G401 (cell line): Measurements from ENCODE around the gene TF. TPM values are rescaled to one million over a fixed set of nuclear protein-coding genes. Genes with fewer than 3 reads are reported as not detected.

Experiments
- DNase-seq: peaks from one replicate; pipeline ENCODE4 v3.0.0-alpha.2; 2015; ENCODE audit warnings: low spot score
- in situ Hi-C: cut with HindIII; loops from 2 replicates; pipeline ENCODE4 v1.10.0; 2016; ENCODE audit warnings: low sequenced_read_pairs, mixed read lengths
- total RNA-seq: library from RNA; depleted of rRNA; stranded (reverse); fragments of >200 nt; shearing (Covaris generic); gene quantifications from 2 replicates; pipeline ENCODE4 v1.2.3, GENCODE V29; 2014

Gene TF
- total RNA-seq, 1 experiment from 2014 or later = not detected

DNA sequence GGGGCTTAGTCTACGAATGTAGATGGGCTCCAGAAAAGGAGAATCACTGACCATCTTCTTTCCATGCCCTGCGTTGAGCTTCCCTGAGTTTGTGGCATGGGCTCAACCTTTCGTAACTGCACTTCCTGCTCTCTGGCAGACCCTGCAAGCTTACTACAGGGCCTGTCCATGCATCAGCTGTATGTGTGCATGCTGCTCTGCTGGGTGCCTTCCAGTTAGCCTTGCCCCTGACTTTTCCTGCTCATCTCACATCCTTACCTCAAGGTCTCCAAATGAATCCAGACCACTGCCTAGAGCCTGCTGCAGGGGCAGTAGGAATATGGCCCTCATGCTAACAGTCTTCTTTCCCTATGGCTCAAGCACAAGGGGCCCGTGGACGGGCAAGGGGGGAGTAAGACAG, 2.0 kb upstream of the TF start:
- in situ Hi-C loops = no loop called here
- no peak for DNase-seq

DNA sequence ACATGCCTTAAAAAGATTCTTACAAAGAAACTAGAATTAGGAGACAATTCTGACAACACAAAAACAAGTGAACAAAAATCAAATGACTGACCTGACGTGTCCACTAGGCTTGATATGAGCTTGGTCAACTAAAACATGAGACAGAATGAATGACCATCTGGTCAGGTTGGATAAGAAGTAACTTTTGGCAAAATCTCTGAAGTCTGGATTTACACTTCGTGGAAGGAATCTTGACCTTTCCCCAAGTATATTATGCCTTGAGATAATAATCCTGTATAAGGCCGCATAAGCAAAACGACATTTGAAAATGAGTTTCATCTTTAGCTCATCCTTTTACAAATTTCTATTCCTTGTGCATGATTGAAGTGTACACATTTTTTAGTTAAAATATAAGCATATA, 1.1 kb upstream of the TF start:
- in situ Hi-C loops = no loop called here
- no peak for DNase-seq

DNA sequence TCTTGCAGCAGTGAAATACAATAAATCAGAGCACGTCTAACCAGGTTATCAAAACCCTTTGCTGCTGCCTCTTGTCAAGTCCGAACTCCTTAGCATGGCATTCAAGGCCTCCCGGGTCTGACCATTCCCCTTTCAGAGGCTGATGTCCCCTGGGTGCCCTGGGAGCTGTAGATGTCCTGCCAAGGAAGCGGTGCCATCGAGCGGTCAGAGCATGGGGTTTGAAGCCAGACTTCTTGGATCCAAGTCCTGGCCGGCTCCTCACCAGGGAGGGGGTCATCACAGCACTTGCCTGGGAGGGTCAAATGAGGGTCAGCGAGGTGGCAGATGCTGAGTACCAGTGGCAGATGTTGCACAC, 496 bp downstream of the TF start:
- in situ Hi-C loops = no loop called here

DNA sequence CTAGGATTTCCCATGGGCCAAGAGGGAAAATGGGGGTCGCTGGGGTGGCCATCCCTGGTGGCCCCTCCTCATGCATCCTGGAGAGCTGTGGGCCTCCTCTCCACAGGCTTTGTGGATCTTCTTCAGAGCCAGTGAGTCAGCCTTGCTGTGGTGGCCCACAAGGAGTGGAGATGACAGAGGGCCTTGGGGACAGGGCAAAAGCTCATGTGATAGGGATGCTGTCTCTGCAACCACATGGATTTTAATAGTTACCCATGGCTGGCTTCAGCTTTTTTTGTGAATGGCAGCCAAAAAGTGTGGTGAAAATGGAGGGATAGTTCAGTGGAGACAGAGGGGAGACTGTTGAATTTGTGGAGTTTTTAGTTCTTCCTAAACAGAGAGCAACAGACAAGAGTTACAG, 1.2 kb downstream of the TF start:
- in situ Hi-C loops = no loop called here
- DNase-seq = no peak

More for the DNA sequence above, 496 bp downstream of the TF start:
- no peak for DNase-seq

DNA sequence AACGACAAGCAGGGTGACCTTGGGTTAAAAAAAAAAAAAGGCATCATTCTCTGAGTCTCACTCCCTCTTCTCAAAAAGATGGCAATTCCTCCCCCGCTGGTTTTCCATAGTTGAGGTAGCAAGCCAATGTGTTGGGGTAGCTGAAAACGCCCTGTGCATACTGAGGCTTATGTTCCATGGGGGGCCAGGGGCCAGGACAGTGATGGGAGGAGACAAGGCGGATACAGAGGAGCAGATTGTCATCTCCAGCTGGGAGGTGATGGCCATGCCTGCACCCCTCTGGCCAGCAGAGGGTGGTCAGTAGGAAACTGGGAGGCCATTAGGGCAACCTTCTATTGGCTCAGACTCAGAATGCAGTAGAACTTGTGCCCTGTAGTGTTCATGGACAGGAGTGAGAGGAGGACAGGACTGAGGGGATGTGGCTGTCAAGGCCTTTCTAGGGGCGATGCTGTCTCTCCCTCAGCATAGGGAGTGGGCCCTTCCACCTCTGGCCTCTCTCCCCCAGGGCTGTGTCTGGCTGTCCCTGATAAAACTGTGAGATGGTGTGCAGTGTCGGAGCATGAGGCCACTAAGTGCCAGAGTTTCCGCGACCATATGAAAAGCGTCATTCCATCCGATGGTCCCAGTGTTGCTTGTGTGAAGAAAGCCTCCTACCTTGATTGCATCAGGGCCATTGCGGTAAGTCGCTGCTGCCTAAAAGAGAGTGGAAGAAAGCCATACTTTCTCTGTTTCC, 1.9 kb downstream of the TF start:
- in situ Hi-C loops = no loop called here
- DNase-seq = no peak

DNA sequence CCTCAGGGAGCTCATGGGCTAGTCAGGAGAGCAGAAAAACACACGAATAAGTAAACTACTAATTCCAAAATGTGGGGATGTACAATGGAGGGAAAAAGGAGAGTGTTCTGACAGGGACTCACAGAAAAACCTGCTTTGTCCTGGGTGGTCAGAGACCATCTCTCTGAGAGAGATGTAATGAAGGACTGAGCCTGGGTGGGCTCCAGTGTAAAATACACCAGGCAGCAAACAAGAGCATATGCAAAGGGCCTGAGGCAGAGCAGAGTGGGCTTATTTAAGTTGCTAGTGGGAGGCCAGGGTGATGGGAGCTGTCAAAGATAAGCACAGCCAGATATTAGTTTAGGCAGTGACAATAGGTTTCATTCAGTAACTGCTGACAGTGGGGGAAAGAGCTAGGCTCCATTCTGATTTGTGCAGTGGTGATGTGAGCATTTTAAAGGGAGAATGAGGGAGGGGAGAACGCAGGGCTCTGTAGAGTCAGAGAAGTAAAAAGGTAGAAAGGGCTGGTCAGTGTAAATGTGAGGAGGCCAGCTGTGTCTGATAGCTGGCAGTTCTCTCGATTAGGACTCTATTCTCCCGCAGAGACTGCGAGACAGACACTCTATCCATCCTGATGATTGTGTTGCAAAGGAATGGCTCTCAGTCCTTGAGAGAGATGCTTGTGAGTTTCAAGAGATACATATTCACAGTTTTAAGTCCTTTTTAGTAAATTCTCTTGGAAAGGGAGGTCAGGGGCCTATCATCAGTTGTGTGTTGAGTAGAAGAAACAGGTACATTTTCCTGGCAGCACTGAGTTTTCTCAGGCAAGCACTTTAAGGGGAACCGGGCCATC, 3.5 kb downstream of the TF start:
- in situ Hi-C loops = no loop called here
- no peak for DNase-seq

DNA sequence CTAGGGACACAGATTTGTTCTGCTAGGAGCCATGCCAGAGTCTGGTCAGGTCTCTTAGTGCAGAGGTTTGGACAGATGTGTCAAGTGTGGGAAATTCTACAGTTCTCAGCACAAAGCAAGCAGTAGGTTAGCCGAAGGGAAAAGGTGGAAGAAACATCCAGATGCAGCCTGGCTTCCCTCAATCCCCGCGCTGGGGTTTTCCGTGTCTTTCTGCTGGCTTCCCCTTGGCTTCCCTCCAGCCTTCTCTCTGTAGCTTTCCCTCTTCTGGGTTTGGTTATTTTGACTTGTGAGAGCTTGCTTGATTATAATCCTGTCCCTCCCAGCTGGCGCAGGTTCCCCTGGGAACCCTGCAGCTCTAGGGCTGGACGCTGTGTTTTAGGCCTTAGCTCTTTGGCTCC, 4.1 kb downstream of the TF start:
- no peak for DNase-seq
- in situ Hi-C loops = no loop called here

DNA sequence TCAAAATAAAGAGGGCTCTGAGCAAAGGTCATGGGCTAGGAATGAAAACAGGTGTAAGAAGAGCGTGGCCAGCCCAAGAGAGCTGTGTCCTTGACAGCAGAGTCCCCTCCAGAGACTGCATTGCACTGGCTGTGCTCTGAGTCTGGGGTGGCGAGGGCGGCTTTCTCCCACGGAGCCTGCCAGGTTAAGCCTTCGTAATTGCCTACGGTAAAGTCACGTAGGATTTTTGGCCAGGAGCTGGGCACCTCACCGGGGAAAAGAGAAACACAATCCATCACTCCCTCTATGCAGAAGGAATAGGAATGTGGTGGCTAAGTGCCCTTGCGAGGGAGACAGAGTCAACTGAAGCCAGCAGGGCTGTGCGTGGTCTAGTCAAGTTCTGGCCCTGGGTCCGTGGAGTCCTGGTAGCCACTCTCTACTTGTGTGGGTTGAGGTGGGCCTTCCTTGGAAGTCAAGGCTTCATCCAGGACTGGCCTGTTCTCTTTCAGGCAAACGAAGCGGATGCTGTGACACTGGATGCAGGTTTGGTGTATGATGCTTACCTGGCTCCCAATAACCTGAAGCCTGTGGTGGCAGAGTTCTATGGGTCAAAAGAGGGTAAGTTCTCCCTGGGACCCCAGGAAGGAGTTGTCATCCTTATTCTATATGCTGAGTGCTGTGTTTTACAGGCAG, 7.0 kb downstream of the TF start:
- in situ Hi-C loops = no loop called here
- no peak for DNase-seq

DNA sequence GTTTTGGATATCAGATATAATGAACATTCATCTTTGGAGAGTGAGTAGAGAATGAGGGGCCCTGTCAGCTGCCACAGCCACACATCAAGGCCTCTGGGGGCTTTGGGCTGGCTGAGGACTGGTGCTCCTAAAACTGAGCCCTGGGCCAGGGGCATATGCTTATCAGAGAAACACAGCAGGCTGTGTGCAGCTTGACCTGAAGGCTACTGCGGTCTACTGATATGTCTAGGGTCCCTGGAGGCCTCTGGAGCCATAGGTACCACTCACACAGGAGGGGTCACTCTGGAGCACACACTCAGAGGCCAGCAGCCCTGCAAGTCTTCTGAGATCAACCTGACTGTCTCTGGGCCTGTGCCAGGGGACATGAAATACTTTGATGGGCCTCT, 7.6 kb downstream of the TF start:
- no peak for DNase-seq
- in situ Hi-C loops = no loop called here

DNA sequence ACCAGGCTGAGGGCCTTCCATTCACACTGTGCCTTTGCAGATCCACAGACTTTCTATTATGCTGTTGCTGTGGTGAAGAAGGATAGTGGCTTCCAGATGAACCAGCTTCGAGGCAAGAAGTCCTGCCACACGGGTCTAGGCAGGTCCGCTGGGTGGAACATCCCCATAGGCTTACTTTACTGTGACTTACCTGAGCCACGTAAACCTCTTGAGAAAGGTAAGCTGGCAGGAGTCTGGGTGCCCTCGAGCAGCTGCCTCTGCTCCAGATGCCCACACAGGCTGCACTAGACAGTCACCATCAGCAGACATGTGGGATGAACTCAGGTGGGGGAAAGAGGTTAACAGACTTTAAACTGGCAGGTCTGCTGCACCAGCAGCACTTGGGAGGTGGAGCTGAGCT, 8.3 kb downstream of the TF start:
- no peak for DNase-seq
- in situ Hi-C loops = no loop called here

DNA sequence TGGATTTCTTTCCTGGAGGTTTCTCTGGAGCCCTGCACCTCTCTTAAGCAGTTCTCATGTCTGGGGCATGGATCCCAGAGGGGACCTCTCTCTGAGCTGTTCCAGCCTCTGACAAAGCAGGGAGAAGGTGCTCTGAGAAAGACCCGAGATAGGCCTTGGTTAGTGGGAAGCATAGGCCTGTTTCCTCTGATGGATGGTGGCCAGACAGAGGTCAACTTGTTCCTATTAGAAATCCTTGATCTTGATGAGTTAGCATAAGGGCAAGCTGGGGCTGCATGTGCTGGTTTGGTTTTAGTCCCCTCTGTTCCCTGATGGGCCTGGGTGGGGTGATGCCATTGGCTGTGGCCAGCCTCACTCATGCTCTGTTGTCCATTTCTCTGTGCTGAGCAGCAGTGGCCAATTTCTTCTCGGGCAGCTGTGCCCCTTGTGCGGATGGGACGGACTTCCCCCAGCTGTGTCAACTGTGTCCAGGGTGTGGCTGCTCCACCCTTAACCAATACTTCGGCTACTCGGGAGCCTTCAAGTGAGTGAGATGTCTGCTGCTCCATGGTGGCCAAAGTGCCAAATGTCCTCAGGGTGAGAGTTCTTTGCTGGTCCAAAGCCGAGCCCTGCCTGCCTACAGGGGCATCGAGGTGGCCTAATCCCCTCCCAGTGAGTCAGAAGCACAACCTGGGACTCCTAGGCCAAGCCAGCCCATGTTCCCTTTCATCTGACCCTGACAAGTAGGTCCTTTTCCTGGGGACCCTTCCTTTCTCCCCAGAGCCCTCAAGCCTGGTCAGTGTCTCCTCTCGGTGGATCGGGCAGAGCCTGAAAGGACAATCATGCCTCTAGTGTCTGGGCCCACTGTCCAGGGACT, 9.0 kb downstream of the TF start:
- no peak for DNase-seq
- in situ Hi-C loops = no loop called here

DNA sequence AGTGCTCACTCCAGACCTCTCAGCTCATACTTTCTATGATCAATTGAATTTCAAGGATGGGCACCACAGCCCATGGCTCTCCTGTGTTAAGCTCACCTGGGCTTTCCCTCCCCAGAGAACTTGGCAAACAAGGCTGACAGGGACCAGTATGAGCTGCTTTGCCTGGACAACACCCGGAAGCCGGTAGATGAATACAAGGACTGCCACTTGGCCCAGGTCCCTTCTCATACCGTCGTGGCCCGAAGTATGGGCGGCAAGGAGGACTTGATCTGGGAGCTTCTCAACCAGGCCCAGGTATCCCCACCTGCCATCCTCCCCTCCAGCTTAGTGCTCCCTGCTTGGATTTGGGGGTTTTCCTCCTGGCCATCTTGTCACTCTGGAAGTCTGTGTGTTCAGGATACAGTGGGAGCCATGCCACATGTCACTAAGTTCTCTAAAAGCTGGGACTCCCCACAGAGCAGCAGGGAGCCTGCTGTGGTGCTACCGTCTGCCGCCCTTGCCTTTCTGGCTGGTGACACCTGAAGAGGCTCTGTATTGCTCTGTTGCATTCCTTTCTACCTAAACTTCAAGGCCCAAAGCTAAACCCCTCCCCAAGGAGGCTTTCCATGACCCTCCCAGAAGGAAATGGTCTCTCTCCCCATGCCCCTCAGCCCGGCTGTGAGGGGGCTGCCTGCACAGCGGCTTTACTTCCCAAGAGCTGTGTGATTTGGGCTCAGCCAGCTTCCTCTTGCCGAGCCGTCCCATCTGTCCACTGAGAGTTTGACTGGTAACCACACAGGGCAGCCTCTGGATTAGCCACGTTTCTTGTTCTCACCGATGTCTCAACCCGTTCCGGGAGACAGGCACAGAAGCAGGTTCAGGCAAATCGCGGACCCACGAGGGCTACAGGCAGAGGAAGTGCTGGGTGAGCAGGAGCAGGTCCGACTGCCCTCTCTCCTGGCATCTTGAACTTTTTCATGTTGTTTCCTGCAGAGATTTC, 10.8 kb downstream of the TF start:
- peak; percentile 57 for DNase-seq
- in situ Hi-C loops = no loop called here

DNA sequence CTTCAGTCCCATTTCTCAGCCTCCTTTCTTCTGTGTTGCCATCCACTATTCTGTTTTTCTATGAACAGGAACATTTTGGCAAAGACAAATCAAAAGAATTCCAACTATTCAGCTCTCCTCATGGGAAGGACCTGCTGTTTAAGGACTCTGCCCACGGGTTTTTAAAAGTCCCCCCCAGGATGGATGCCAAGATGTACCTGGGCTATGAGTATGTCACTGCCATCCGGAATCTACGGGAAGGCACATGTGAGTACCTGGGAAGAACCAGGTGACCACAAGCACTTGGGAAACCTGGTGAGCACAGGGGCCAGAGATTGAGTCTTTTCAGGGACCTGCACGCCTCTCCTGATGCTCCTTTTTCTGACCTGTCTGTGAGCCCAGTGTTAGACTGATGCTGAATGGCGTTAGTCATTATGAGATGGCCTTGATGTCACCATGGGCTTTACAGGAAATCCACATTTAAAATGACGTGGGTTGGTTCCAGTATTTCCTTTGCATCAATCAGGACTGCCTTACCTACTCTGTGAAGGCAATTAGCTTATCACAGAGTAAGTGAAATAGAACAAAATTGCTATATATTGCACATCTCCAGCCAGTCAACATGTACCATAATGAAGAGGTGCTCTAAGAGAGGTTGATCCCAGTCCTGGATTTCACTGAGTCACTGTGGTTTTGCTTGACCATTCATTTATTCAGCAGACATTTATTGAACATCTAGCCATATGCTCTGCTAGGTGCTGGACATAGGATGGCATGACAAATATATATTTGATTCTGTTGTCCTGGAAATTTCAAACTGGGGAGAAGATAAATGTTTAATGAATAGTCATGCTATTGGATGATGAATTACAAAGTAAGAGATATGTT, 11.7 kb downstream of the TF start:
- no peak for DNase-seq
- in situ Hi-C loops = no loop called here

DNA sequence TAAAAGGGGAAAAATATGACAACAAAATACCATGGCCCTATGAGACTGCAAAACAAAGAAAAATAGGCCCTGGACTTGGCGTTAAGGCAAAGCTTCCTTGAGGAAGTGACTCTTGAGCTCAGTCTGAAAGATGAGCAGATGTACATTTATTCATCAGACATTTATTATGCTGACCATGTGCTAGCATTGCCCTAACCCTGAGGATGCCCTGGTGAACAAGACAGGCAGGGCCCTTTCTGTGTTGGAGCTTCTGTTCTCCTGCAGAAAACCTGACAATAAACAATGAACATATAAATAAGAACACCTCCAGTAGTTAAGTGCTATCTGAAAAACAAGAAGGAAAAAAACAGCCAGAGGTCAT, 12.4 kb downstream of the TF start:
- DNase-seq = no peak
- in situ Hi-C loops = no loop called here

DNA sequence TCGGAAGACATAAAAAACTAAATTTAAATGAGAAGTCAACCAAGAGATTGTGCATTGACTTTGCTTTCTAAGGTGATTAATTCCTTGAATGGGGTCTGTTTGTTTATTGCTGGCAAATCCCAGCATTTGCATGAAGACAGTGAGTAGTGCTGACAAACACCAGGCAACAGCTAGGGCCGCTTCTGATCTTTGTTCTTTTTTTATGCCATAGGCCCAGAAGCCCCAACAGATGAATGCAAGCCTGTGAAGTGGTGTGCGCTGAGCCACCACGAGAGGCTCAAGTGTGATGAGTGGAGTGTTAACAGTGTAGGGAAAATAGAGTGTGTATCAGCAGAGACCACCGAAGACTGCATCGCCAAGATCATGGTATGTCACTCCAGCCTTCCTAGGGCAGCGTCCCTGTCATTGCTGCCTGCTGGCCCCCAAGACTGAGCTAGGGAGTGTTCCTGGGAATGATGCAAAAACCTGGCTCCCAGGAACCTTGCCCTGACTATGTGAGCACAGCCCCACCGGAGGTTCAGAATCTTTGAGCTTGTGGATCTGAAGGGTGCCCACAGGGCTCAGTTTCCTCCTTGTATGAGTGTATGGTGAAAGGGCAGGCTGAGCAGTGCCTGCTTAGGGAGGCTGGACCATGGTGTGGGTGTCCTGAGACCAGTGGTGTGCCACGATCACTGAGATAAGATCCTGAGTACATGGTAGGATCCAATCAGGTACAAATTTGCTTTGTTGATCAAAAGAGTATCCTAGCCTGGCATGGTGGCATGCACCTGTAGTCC, 13.0 kb downstream of the TF start:
- no peak for DNase-seq
- in situ Hi-C loops = no loop called here

DNA sequence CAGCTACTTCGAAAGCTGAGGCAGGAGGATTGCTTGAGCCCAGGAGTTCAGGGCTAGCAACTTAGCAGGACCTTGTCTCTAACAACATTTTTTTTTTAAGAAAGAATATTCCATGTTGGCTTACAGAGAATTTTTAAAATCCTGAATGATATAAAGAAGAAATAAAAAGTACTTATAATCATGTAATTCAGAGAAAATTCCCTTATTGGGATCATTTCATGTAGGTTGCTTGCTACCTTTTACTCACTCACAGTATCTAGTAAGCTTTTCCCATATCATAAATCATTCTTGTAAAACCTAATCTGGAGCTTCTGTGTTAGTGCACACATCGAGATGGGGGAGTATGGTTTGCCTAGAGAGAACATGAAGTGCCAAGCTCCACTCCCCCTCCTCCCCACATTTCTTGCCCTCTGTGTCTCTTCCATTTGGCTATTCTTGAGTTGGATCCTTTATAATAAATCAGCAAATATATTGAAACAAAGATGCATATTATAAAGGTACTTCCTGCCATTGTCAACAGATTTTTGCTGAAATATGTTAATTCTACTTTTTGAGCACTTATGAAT, 13.6 kb downstream of the TF start:
- DNase-seq = no peak
- in situ Hi-C loops = no loop called here

DNA sequence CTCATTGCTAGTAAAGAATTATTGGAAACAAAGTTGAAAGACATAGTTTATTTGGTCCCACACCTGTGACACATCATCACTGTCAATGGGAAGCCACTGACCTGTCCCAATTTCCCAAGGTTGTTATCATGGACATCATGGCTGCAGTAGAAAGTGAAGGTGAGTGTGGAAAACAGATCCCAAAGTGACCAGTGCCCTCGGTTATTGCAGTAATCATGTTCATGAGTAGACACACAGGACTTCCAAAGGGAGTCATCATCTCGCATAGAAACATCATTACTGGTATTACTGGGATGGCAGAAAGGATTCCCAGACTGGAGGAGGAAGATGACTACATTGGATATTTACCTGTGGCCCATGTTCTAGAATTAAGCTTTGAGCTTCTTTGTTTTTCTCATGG, 14.7 kb downstream of the TF start:
- in situ Hi-C loops = no loop called here
- DNase-seq = no peak
